Erythroblast (primary cell): ENCODE data around the gene SLC35F4.

Experiments
- GATA1 ChIP-seq: IDR thresholded peaks from 2 replicates; pipeline ENCODE4 v1.6.1; 2011; ENCODE audit warnings: low read depth, mild to moderate bottlenecking, control low read depth, low read length, moderate library complexity
- POLR2A ChIP-seq: IDR thresholded peaks from 2 replicates; pipeline ENCODE4 v1.6.1; 2011; ENCODE audit warnings: mild to moderate bottlenecking, low read length

GRCh38 chr14:57837267-57837666, 28.6 kb downstream of the SLC35F4 start:
- TF ChIP-seq POLR2A: no peak
- TF ChIP-seq GATA1: no peak
